ENCODE results near the gene ZNF431. TPM values are rescaled to one million over a fixed set of nuclear protein-coding genes. Genes with fewer than 3 reads are reported as not detected.
"Not testable (repeated sequence)": the region's sequence is repeated elsewhere in the genome, so short reads cannot be mapped to it uniquely, and the experiment has no call there.

ZNF431 gene
- polyA plus RNA-seq (2013, experiment 1 of 2; ENCODE audit: insufficient read length) = 4.0 TPM
- 3.7 TPM for polyA plus RNA-seq (2013, experiment 2 of 2; ENCODE audit: insufficient read length)

DNA sequence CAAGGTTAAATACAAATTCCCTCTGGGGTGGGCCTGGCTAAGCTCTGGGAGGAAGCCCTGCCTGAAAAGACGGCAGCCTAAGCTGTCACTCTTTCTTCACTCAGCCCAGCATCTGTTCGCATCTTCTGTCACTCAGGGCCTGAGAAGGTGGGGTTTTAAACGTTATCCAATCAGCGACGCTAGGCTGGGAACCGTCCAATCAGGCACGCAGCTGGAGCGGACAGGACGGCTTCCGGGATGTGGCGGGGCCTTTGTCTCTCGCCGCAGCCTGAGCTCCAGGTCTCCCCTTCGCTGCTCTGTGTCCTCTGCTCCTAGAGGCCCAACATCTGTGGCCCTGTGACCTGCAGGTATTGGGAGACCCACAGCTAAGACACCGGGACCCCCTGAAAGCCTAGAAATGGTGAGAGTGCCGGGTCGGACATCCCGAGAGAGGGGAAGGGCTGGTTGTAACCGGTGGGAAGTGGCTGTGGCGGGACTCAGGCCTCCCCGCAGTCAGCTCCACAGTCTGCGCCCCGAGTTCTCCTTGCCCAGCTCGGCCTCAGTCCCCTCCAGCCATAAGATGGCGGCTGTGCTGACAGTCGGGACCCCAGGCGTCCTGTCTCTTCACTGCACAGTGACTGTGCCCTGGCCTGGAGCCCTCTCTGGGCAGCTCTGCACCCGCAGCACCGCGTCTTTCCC, at the start of gene ZNF431:
TSS of gene ZNF431 (plus strand) at position 254 of the 678 bp plus-strand sequence. CDS start at position 398, 144 bp downstream.
- DNase-seq = peak; percentile 96

DNA sequence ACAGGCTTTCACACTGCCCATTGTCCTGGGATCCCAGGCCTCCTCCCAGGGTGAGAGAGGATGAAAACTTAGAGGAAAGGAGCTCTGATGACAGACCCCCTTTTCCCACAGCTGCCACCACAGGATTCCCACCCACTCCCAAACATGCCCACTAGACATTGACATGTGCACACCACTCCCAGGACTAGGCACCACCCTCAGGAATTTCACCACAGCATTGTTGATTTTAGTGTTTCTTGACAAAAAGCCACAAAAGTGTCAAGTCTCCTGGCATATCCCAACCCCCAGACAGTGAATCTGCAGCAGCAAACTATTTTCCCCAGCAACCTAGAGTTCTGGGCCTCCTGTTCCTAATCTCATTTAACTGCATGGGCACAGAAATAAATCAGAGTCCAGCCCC, 49.7 kb upstream of the ZNF431 start:
- DNase-seq = peak; percentile 39

DNA sequence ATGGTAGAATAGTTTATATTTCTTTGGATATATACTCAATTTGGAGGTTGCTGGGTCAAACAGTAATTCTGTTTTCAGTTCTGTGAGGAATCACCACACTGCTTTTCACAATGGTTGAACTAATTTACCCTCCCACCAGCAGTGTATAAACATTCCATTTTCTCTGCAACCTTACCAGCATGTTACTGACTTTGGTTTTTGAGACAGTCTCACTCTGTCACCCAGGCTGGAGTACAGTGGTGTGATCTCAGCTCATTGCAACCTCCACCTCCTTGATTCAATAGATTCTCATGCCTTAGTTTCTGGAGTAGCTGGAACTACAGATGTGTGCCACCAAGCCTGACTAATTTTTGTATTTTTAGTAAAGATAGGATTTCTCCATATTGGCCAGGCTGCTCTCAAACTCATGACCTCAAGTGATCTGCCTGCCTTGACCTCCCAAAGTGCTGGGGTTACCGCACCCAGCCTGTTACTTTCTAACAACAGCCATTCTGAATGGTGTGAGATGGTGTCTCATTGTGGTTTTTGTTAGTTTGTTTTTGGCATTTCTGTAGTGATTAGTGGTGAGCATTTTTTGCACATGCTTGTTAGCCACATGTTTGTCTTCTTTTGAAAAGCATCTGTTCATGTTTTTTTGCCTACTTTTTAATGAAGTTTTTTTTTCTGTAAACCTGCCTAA, 47.4 kb upstream of the ZNF431 start:
- DNase-seq = no peak

DNA sequence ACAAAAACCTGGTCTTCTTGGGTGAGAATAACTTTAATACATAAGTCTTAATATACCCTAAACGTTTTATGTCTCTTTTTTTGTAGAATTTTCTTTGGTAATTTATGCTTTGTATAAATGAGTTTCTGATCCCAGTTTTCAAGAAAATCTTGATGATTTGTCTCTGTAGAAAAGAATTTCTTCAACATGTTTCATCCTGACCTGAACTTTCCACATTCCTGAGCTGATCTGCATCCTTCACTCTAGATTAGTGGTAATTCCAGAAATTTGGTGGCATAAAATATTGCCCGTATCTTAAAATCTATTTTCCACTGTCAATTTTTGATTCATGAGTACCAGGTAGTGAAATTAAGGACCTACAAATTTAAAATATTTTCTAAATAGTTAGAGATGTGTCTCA, 43.5 kb upstream of the ZNF431 start:
- DNase-seq = no peak

DNA sequence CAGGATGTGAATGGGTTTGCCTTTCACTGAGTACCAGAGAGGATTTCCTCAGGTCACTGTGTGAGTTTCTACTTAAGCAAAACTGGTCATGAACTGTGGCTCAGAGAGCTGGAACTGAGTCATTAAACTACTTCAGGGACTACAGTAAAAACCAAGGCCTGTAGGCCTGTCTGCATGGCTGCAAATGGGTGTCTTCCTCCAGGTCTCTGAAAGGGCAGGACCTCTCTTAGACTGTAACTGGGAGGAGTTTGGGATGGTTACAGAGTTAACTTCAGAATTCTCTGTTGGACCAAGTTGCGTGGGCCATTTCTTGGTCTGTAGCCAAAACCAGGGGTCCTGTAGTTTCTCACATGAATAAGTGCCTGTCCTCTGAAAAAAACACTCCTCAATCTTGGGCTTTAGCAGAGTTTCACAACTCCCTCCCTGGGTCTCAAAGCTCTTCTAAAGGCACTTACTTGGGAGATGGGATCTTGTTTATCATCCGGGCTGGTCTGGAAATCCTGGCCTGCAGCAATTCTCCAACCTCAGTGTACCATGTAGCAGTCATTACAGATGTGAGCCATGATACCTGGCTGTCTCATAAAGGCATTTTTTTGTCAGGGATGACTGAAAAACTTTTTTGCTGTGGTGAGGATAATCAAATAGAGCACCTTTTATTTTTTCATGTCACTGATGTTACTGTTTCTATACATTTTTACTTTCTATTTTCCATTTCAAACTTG, 40.2 kb upstream of the ZNF431 start:
- DNase-seq = no peak

DNA sequence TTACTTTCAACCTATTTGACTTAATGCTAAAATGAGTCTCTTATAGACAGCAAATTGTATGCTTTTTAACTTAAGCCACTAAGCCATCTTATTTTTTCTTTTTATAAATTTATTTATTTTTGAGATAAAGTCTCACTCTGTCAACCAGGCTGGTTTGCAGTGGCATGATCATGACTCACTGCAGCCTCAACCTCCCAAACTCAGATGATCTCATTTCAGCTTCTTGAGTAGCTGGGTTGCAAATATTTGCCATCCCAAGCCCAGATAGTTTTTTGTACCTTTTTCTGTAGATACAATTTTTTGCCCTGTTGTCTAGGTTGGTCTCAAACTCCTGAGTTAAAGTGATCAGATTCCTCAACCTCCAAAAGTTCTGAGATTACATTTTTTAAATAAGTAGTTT, 32.7 kb upstream of the ZNF431 start:
- peak; percentile 53 for DNase-seq

DNA sequence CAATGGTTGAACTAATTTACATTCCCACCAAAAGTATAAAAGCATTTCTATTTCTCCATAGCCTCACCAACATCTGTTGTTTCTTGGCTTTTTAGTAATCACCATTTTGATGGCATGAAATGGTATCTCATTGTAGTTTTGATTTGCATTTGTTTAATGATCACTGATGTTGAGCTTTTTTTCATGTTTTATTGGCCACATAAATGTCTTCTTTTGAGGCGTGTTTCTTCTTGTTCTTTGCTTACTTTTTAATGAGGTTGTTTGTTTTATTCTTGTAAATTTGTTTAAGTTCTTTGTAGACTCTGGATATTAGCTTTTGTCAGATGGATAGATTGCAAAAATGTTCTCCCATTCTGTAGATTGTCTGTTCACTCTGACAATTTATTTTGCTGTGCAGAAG, 31.7 kb upstream of the ZNF431 start:
- DNase-seq = no peak

DNA sequence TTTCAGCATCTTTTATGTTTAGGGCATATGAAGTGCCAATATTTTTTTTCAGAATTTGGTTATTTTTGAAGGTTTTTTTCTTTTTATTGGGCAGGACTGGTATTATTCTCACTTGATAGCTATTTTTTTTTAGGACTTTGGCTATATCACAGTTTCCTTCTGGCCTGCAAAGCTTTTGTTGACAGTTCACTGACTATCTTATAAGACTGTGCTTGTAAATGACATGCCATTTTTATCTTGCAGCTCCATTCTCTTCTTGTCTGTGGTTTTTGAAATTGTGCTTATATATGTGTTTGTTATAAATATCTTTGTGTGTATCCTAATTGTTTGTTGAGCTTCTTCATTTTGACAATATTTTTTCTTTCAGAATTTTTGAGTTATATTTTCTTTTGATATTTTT, 26.4 kb upstream of the ZNF431 start:
- no peak for DNase-seq

DNA sequence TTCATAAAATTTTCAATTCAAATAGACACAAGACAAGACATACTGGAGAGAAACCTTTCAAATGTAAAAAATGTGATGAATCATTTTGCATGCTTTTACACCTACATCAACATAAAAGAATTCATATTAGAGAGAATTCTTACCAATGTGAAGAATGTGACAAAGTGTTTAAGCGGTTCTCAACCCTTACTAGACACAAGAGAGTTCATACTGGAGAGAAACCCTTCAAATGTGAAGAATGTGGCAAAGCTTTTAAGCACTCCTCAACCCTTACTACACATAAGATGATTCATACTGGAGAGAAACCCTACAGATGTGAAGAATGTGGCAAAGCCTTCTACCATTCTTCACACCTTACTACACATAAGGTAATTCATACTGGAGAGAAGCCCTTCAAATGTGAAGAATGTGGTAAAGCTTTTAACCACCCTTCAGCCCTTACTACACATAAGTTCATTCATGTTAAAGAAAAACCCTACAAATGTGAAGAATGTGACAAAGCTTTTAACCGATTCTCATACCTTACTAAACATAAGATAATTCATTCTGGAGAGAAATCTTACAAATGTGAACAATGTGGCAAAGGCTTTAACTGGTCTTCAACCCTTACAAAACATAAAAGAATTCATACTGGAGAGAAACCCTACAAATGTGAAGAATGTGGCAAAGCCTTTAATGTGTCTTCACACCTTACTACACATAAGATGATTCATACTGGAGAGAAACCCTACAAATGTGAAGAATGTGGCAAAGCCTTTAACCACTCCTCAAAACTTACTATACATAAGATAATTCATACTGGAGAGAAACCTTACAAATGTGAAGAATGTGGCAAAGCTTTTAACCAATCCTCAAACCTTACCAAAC, 24.6 kb upstream of the ZNF431 start:
- DNase-seq = peak; percentile 67

DNA sequence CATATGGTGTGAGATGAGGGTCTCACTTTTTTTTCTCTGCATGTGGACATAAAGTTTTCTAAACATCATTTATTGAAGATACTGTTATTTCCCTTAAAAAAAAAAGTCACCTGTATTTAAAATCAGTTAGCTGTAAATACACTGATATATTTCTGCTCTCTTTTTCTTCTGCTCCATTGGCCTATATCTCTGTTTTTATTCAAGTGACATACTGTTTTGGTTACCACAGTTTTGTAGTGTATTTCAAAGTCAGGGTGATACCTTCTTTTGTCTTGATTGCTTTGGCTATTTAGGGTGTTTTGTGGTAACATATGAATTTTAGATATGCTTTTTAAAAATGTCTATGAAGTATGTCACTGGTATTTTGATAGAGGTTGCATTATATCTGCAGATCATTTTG, 15.8 kb upstream of the ZNF431 start:
- no peak for DNase-seq

DNA sequence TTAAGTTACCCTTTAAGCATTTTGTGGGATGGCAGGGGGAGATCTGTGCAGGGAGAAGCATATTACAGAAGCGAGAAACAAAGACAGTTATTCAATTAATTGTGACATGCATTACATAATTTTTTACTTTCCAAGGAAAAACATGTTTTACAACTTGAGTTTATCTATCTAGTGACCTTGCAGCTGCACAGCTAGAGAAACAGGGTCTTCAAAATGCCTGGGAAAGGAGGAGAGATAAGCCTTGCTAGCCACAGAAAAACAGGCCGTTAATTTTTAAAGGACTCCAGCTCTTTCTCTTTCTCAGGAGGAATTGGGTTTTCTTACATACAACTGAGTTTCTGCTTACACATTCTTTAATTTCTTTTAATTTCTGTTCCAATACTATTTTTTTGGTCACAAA, 14.8 kb upstream of the ZNF431 start:
- DNase-seq = no peak

DNA sequence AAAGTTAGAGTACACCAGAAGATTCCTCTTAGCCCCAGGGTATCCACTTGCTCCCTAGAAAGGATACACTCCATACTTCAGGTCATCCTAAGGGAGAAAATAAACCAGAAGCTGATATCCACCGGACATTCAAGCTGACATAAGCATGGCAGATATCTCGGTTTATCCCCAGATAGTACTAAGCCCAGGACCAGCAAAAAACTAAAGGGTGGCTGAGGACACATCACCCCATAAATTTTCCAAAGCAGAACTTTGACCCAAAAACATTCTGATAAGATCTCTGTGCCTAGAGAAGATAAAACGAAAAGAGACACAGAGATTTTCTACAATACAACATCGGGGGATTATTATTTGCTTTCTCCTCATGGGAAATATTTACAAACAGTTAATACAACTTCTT, 13.9 kb upstream of the ZNF431 start:
- DNase-seq = no peak

DNA sequence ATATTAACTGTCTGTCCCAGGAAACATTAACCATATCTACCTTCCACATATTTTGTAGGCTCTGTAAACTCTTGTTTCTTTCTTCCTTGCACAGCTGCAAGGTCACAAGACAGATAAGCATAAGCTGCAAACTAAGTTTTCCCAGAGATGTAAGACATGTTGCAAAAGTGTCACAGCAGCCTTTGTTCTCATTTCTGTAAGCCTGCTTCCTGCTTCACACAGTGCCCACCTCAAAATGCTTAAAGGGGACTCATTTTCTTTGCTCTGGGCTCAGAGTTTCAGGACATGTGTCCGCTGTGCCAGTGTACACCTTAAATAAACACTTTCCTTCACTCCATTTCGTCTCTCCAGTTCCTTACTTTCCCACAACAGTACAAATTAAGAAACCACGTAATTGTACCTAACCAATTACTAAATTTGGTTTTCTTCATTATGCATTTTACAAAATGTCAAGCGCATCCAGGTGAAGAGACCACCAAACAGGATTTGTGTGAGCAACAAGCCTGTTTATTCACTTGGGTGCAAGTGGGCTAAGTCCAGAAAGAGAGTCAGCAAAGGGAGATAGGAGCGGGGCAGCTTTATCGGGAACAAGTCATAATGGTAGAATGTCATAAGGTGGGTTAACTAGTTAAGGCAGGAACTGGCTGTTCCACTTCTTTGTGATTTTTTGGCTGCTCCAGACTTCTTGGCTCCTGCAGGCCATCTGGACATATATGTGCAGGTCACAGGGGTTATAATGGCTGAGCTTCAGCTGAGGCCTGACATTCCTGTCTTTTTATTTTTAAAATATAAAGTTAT, 12.7 kb upstream of the ZNF431 start:
- DNase-seq = no peak

DNA sequence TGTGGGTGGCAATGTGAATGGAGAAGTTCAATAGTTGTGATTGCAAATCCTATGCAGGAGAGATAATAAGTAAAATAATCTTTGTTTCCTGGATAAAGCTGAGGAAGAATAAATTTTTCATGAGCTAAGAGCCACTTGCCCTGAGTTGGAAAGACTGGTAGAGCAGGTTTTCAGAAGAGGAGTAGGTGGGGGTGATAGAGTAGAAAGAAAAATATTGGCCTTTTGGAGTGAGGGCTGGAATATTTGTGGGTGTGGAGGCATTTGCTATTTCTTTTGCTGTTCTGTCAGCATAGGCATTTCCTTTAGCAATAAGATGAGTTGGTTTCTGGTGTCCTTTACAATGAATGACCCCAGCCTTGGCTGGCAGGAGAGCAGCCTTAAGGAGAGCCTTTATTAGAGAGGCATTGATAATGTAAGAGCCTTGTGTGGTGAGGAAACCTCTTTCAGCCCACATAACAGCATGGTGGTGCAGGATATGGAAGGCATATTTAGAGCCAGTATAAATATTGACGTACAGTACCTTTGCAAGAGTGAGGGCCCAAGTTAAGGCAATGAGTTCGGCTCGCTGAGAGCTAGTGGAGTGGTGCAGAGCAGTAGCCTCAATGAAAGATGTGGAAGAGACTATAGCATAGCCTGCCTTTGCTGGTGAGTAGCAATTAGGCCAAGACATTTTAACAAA, 11.6 kb upstream of the ZNF431 start:
- no peak for DNase-seq

DNA sequence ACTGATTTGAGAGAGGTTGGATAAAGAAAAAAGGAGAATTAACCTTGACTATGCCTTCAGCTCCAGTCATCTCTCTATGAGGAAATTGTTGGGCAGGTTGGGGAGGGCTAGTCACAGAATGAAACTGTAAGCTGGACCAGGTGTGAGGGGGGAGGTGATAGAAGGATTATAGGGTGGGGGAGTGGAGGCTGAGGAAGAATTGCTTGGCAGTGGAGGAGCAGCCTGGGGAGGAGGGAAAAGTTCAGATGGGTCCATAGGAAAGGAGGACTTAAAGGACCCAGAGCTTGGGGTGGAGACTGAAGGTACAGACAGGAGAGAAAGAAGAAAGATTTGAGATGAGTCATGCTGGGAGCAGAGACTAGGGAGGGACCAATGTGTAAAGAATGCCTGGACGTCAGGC, 8.2 kb upstream of the ZNF431 start:
- DNase-seq = no peak

DNA sequence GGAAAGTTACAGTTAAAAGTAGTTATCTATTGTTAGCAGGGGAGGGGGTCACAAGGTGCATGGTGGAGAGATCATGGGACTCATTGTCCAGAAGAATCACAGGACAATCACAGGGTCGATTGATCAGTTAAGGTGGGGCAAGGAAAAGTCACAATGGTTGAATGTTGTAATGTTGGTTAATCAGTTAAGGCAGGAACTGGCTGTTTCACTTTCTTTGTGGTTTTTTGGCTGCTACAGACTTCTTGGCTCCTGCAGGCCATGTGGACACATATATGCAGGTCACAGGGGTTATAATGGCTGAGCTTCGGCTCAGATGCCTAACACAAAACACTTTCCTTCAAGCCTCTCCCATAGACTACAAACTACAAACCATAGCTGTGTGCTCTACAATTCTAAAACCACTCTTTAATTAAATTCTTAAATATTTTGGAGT, 6.9 kb upstream of the ZNF431 start:
- no peak for DNase-seq

DNA sequence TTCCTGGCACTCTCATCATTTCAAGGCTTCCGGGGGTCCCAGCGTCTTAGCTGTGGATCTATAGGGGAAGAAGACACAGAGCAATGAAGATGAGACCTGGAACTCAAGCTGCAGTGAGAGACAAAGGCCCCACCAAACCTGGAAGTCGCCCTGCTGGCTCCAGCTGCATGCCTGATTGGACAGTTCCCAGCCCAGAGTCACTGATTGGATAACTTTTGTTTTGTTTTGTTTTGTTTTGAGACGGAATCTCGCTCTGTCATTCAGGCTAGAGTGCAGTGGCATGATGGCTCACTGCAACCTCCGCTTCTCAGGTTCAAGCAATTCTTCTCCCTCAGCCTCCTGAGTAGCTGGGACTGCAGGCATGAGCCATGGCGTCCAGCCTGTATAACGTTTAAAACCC, 6.4 kb upstream of the ZNF431 start:
- no peak for DNase-seq

DNA sequence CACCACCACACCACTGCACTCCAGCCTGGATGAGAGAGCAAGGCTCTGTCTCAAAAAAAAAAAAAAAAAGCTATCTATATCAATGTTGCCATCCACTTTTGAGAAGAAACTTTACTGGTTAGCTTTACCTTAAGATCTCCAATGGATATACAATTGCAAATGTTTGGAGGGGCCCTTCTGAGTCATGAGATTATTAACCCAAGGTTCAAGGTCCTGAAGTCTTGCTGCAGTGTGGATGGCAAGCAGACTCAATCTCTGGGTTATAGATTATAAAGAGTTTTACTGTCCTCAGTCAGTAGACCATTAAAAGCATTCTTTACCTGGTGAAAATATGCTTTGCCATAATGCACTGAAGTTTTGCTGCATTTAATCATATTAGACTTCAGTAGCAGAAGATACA, 3.7 kb upstream of the ZNF431 start:
- no peak for DNase-seq

DNA sequence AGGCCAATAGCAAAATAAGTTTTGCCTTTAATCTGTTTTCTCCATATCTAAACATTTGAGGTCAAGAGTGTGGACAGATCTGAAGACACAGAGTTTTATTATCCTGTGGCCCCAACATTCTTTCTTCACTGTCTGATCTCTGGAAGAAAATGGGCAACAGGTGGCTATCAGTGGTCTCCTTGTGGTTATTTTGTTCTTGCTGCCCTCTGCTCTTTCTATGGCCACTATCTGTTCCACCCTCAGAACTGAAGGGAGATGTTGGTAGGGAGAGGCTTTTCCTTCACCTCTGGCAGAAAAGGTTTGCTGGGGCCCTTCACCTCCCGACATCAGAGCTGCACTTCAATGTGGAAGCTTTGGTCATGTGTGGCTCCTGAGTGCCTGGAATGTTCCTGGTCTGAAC, 834 bp upstream of the ZNF431 start:
- not testable (repeated sequence) for DNase-seq

DNA sequence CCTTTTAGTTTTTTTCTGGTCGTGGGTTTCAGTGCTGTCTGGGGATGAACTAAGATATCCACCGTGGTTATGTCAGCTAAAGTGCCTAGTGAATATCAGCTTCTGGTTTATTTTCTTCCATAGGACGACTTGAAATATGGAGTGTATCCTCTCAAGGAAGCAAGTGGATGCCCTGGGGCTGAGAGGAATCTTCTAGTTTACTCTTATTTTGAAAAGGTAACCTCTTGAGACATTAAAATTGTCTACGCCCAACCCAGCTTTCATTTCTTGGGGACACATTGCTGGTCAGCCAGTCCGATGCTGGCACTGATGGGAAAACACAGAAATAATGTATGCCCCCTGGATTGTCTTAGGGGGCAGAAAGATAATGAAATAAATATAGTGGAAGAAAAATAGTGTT, 1.6 kb downstream of the ZNF431 start:
- no peak for DNase-seq

DNA sequence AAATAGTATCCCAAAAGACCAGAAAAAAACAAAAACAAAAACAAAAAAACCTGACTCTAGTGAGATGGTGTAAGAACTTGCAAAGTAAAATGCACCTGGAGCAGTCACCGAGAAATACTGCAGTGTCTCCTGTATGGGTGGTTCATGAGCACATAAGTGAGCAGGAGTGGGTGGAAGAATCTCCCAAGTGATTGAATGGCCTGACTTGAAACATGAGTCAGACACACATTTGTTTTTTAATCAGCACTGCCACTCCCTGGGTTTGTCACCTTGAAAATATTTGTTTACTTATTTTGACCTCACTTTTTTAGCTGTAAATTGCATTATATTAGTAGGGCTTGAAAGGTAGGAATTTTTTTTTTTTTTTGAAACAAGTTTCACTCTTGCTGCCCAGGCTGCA, 2.0 kb downstream of the ZNF431 start:
- no peak for DNase-seq

Measured in fibroblast of skin of back (primary cell).